HCT116 (cell line): Measurements from ENCODE around the gene MXD1. TPM values are rescaled to one million over a fixed set of nuclear protein-coding genes. Genes with fewer than 3 reads are reported as not detected.

Experiments used
- ATAC-seq: fragments of 200-7000 bp; cut with Tn5 transposase; 2 replicates; pipeline ENCODE4 v1.9.1; 2020; ENCODE audit warnings: mild to moderate bottlenecking, moderate library complexity
- BruUV-seq: library from RNA; stranded (reverse); fragments of 400-500 nt; replicated peaks from 2 replicates; lab custom pipeline; 2021; lab: Mats Ljungman, UMichigan
- CTCF ChIA-PET: fragments of 300-600 bp; sonication (Branson Sonifier 250); formaldehyde crosslinking; loops from one replicate; lab custom pipeline; 2021; ENCODE audit warnings: antibody characterized with exemption; lab: Charles Lee
- POLR2A ChIA-PET: fragments of 300-600, 350-600 bp; sonication (Branson Sonifier 250); formaldehyde crosslinking; loops from one replicate; lab custom pipeline; 2021; ENCODE audit warnings: antibody characterized with exemption; lab: Charles Lee
- RAD21 ChIA-PET, 2 experiments: fragments of 300-600 bp; sonication (Branson Sonifier 250); formaldehyde crosslinking; loops; one replicate each; lab custom pipeline; 2023; ENCODE audit warnings: low total read pairs in 2 of 2; ENCODE audit not compliant: uncharacterized antibody in 2 of 2, unreplicated experiment in 2 of 2, low non-redundant PET in 1 of 2; lab: Charles Lee
- DNase-seq: peaks from one replicate; pipeline ENCODE4 v3.0.0-alpha.2; 2010; ENCODE audit warnings: low read depth, low spot score
- H2AFZ ChIP-seq: fragments of 200-600 bp; shearing (Covaris generic), sonication (generic); 2 replicates; pipeline ENCODE4 v1.6.1; 2017; ENCODE audit warnings: low read depth, mixed run types, mixed read lengths, antibody characterized with exemption, low read length; ENCODE audit not compliant: poor library complexity, severe bottlenecking
- H3K27ac ChIP-seq: 2 replicates; pipeline ENCODE4 v1.5.1; 2012; ENCODE audit warnings: low read depth, low read length
- H3K27me3 ChIP-seq: fragments of 200-600 bp; sonication (generic); 2 replicates; pipeline ENCODE4 v1.6.1; 2016; ENCODE audit warnings: mixed run types, low read length, mixed read lengths; ENCODE audit not compliant: insufficient read depth
- H3K36me3 ChIP-seq, 2 experiments: fragments of 200-500 bp in 1 of 2; fragments of 200-600 bp in 1 of 2; sonication (Bioruptor generic) in 1 of 2; sonication (generic) in 1 of 2; 2 replicates each; pipeline versions ENCODE4 v1.5.1 to v1.6.1; 2014 to 2016; ENCODE audit warnings: low read length in 2 of 2, inconsistent platforms in 1 of 2, mixed read lengths in 1 of 2, mixed run types in 1 of 2; ENCODE audit not compliant: insufficient read depth in 2 of 2, control insufficient read depth in 1 of 2
- H3K4me1 ChIP-seq, 2 experiments: fragments of 200-600 bp in 1 of 2; sonication (generic) in 1 of 2; 2 replicates each; pipeline versions ENCODE4 v1.5.1 to v1.6.1; 2012 to 2017; ENCODE audit warnings: low read length in 2 of 2, inconsistent platforms in 1 of 2, mild to moderate bottlenecking in 1 of 2, mixed read lengths in 1 of 2, mixed run types in 1 of 2, moderate library complexity in 1 of 2; ENCODE audit not compliant: insufficient read depth in 2 of 2, control insufficient read depth in 1 of 2
- H3K4me2 ChIP-seq: fragments of 200-600 bp; sonication (generic); 2 replicates; pipeline ENCODE4 v1.6.1; 2017; ENCODE audit warnings: mixed run types, low read length, mixed read lengths
- H3K4me3 ChIP-seq, 2 experiments: fragments of 200-600 bp in 1 of 2; sonication (generic) in 1 of 2; replicated peaks in 1 of 2; 2 replicates each; pipeline ENCODE4 v1.5.1; 2011 to 2016; ENCODE audit warnings: low read length in 2 of 2, control low read depth in 1 of 2, low read depth in 1 of 2, mild to moderate bottlenecking in 1 of 2, mixed read lengths in 1 of 2, mixed run types in 1 of 2
- H3K79me2 ChIP-seq: fragments of 200-600 bp; sonication (generic); 2 replicates; pipeline ENCODE4 v1.6.1; 2017; ENCODE audit warnings: mild to moderate bottlenecking, mixed run types, low read length, moderate library complexity, mixed read lengths; ENCODE audit not compliant: insufficient read depth
- H3K9ac ChIP-seq: fragments of 200-600 bp; sonication (generic); 2 replicates; pipeline ENCODE4 v1.6.1; 2016; ENCODE audit warnings: low read length, mixed read lengths
- H3K9me2 ChIP-seq: fragments of 200-600 bp; sonication (generic), shearing (Covaris generic); 2 replicates; pipeline ENCODE4 v1.6.1; 2017; ENCODE audit warnings: mixed run types, mild to moderate bottlenecking, moderate library complexity; ENCODE audit not compliant: insufficient read depth
- H3K9me3 ChIP-seq, 2 experiments: fragments of 200-500 bp in 1 of 2; fragments of 200-600 bp in 1 of 2; sonication (Bioruptor generic) in 1 of 2; sonication (generic) in 1 of 2; 2 replicates each; pipeline ENCODE4 v1.6.1; 2014 to 2017; ENCODE audit warnings: low read length in 2 of 2, mixed read lengths in 2 of 2, inconsistent platforms in 1 of 2, low read depth in 1 of 2, mild to moderate bottlenecking in 1 of 2, mixed run types in 1 of 2, moderate library complexity in 1 of 2; ENCODE audit not compliant: control insufficient read depth in 1 of 2, insufficient read depth in 1 of 2
- H4K20me1 ChIP-seq: fragments of 200-600 bp; sonication (generic), shearing (Covaris generic); 2 replicates; pipeline ENCODE4 v1.6.1; 2017; ENCODE audit warnings: mixed run types, mild to moderate bottlenecking, moderate library complexity; ENCODE audit not compliant: insufficient read depth
- CEBPB ChIP-seq: IDR thresholded peaks from 2 replicates; pipeline ENCODE4 v1.6.1; 2012; ENCODE audit warnings: low read depth
- EGR1 ChIP-seq: IDR thresholded peaks from 2 replicates; pipeline ENCODE4 v1.6.1; 2012; ENCODE audit warnings: low read depth
- ELF1 ChIP-seq: IDR thresholded peaks from 2 replicates; pipeline ENCODE4 v1.6.1; 2012; ENCODE audit warnings: low read depth, borderline replicate concordance
- EZH2 ChIP-seq: fragments of 200-600 bp; sonication (generic); IDR thresholded peaks from 2 replicates; pipeline ENCODE4 v1.6.1; 2017; ENCODE audit warnings: antibody characterized with exemption, mixed run types
- EZH2phosphoT487 ChIP-seq: fragments of 200-600 bp; IDR thresholded peaks from 2 replicates; pipeline ENCODE4 v1.6.1; 2018; ENCODE audit warnings: antibody characterized with exemption, borderline replicate concordance
- JUND ChIP-seq: IDR thresholded peaks from 2 replicates; pipeline ENCODE4 v1.6.1; 2012
- POLR2A ChIP-seq: IDR thresholded peaks from 2 replicates; pipeline ENCODE4 v1.7.0; 2011; ENCODE audit warnings: borderline replicate concordance; ENCODE audit not compliant: insufficient read depth, insufficient read length; ENCODE audit errors: extremely low read depth
- POLR2AphosphoS5 ChIP-seq: IDR thresholded peaks from 2 replicates; pipeline ENCODE4 v1.6.1; 2011; ENCODE audit warnings: mild to moderate bottlenecking, low read depth, low read length, moderate library complexity
- SIN3A ChIP-seq: IDR thresholded peaks from 2 replicates; pipeline ENCODE4 v1.6.1; 2012; ENCODE audit warnings: low read depth
- SRF ChIP-seq: IDR thresholded peaks from 2 replicates; pipeline ENCODE4 v1.6.1; 2012; ENCODE audit warnings: low read depth
- TCF7L2 ChIP-seq: IDR thresholded peaks from 2 replicates; pipeline ENCODE4 v1.7.0; 2011; ENCODE audit warnings: borderline replicate concordance, inconsistent platforms; ENCODE audit not compliant: insufficient read depth, insufficient read length; ENCODE audit errors: extremely low read depth
- YY1 ChIP-seq: IDR thresholded peaks from 2 replicates; pipeline ENCODE4 v1.6.1; 2011; ENCODE audit warnings: low read length, low read depth, moderate library complexity, mild to moderate bottlenecking; ENCODE audit not compliant: insufficient replicate concordance; ENCODE audit errors: extremely low read depth
- ZFX ChIP-seq: fragments of 450-650 bp; IDR thresholded peaks from 2 replicates; pipeline ENCODE4 v1.6.1; 2017
- intact Hi-C: fragments of 100-400 bp; cut with micrococcal nuclease; formaldehyde crosslinking; loops from 2 replicates; pipeline ENCODE4 v1.10.0; 2022
- total RNA-seq: library from RNA; stranded (reverse); gene quantifications from one replicate; pipeline ENCODE4 v1.2.1, GENCODE V29; 2021; ENCODE audit not compliant: unreplicated experiment
- TF ChIP-seq, protein P1 (sequence below), 3 experiments: fragments of 200-600 bp in 1 of 3; sonication (generic) in 1 of 3; IDR thresholded peaks in 2 of 3; conservative IDR thresholded peaks in 1 of 3; 2 replicates each; pipeline ENCODE4 v1.5.1; 2012 to 2017; ENCODE audit warnings: low read depth in 2 of 3, low read length in 2 of 3, antibody characterized with exemption in 1 of 3, borderline replicate concordance in 1 of 3, control low read depth in 1 of 3, mild to moderate bottlenecking in 1 of 3, mixed read lengths in 1 of 3, mixed run types in 1 of 3, moderate library complexity in 1 of 3; ENCODE audit not compliant: insufficient read depth in 1 of 3
- TF ChIP-seq, protein P2 (sequence below): IDR thresholded peaks from 2 replicates; pipeline ENCODE4 v1.6.1; 2011; ENCODE audit warnings: mild to moderate bottlenecking, low read length, moderate library complexity; ENCODE audit not compliant: insufficient replicate concordance; ENCODE audit errors: extremely low read depth
- TF ChIP-seq, protein P3 (sequence below): IDR thresholded peaks from 2 replicates; pipeline ENCODE4 v1.6.1; 2012
- TF ChIP-seq, protein P4 (sequence below): IDR thresholded peaks from 2 replicates; pipeline ENCODE4 v1.6.1; 2012; ENCODE audit warnings: low read depth

The MXD1 gene
- total RNA-seq, 1 experiment from 2014 or later: 10.3 TPM

DNA sequence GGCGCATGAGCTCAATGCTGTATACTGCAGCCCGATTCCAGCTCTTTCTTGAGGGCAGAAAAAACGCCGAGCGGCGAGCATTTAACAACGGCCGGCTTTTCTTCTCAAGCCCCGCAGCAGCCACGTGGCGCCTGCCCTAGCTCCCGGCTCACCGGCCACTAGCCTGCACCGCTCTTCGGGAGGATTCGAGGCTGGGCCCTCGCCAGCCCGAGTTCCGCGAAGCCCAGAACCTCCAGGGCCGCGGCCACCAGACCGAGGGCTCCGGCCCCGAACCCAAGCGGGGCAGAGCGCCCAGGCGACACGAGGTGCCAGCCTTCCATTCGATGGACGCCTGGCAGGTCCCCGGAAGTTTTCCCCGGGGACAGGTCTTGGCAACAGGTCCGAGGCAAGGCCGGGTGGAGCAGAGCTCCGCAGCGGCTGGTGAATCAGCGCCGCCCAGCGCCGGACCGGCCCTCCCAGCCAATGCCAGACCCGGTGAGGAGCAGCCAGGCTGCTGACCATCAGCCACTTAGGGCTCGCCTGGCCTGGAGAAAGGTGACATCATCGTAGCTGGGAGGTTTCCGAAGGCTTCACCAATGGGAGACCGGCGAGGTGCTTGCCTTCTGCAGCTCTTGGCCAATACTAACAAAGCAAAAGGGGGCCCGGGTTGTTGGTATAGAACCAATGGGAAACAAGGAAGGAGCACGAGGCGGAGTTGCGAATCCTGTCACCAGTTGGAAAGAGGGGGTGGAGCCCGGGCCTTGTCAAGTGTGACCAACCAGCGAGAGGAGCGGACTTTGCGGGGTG is 552 bp upstream of the MXD1 start:
- Histone ChIP-seq H3K27ac (peak overlapping the region; percentile 81), H3K9me3 (no peaks in the 10 kb centered on the region), H3K36me3 (no peaks in the 10 kb centered on the region), H3K9ac (peak overlapping the region; percentile 88), H3K9me2 (no peaks in the 10 kb centered on the region), H3K4me1 (peaks cover 0 to 18% of the 10 kb centered on the region in 2 experiments; a peak in 3 of 4 replicates), H2AFZ (no peak overlapping the region), H3K79me2 (no peaks in the 10 kb centered on the region), H3K4me3 (peak overlapping the region; percentile 55 to 79), H3K4me2 (peak overlapping the region; percentile 89), H3K27me3 (no peaks in the 10 kb centered on the region), H4K20me1 (no peaks in the 10 kb centered on the region)
- CTCF ChIA-PET: interaction anchor here (0.5 to 6.0 kb wide), 14 partner anchors 154 to 730 kb away, joined by 3 to 78 read pairs (median 6); partner anchors contain the start of genes C2orf42, FAM136A and SNRPG
- DNase-seq (peak; percentile 100), ATAC-seq (peak; percentile 91)
- POLR2A ChIA-PET: interaction anchor here (0.8 to 3.1 kb wide), 31 partner anchors 9 to 415 kb away, joined by 3 to 32 read pairs (median 5); partner anchors contain the start of genes C2orf42, FAM136A, PCYOX1 and SNRPG
- RAD21 ChIA-PET: interaction anchor here (0.9 to 1.9 kb wide), 10 partner anchors 155 to 234 kb away, joined by 3 to 12 read pairs (median 5); no protein-coding TSS in a partner anchor
- intact Hi-C loops: loop anchor here (1.0 to 5.0 kb wide), 6 partner anchors 156 to 733 kb away; partner anchors contain the start of gene SNRPG
- BruUV-seq: TSS peak; percentile 95
- TF ChIP-seq JUND (peak; percentile 49), SIN3A (peak; percentile 82; the same call in 1 of the 2 replicates), ELF1 (no peak; the same call in 1 of the 2 replicates), EGR1 (peak; percentile 48; the same call in 1 of the 2 replicates), ZFX (peak; percentile 68; the same call in 1 of the 2 replicates), YY1 (no peak), SRF (no peak; the same call in 1 of the 2 replicates), CEBPB (no peak), TCF7L2 (no peak), EZH2 (no peak), POLR2A (no peak), EZH2phosphoT487 (no peak), POLR2AphosphoS5 (peak; percentile 84)
- TF ChIP-seq, protein P1, sequence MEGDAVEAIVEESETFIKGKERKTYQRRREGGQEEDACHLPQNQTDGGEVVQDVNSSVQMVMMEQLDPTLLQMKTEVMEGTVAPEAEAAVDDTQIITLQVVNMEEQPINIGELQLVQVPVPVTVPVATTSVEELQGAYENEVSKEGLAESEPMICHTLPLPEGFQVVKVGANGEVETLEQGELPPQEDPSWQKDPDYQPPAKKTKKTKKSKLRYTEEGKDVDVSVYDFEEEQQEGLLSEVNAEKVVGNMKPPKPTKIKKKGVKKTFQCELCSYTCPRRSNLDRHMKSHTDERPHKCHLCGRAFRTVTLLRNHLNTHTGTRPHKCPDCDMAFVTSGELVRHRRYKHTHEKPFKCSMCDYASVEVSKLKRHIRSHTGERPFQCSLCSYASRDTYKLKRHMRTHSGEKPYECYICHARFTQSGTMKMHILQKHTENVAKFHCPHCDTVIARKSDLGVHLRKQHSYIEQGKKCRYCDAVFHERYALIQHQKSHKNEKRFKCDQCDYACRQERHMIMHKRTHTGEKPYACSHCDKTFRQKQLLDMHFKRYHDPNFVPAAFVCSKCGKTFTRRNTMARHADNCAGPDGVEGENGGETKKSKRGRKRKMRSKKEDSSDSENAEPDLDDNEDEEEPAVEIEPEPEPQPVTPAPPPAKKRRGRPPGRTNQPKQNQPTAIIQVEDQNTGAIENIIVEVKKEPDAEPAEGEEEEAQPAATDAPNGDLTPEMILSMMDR (IDR thresholded peaks at IDR 0.05 in 2 of 3, conservative IDR thresholded peaks at IDR 0.05 in 1 of 3; ENCODE audit: borderline replicate concordance in 1 of 3, insufficient read depth in 1 of 3, low read depth in 2 of 3, low read length in 2 of 3): peak in 1 of 3 experiments; percentile 22; a peak in 1 of 6 replicates
- TF ChIP-seq, protein P2, sequence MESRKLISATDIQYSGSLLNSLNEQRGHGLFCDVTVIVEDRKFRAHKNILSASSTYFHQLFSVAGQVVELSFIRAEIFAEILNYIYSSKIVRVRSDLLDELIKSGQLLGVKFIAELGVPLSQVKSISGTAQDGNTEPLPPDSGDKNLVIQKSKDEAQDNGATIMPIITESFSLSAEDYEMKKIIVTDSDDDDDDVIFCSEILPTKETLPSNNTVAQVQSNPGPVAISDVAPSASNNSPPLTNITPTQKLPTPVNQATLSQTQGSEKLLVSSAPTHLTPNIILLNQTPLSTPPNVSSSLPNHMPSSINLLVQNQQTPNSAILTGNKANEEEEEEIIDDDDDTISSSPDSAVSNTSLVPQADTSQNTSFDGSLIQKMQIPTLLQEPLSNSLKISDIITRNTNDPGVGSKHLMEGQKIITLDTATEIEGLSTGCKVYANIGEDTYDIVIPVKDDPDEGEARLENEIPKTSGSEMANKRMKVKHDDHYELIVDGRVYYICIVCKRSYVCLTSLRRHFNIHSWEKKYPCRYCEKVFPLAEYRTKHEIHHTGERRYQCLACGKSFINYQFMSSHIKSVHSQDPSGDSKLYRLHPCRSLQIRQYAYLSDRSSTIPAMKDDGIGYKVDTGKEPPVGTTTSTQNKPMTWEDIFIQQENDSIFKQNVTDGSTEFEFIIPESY: no peak
- TF ChIP-seq, protein P3, sequence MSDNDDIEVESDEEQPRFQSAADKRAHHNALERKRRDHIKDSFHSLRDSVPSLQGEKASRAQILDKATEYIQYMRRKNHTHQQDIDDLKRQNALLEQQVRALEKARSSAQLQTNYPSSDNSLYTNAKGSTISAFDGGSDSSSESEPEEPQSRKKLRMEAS: peak; percentile 92
- TF ChIP-seq, protein P4, sequence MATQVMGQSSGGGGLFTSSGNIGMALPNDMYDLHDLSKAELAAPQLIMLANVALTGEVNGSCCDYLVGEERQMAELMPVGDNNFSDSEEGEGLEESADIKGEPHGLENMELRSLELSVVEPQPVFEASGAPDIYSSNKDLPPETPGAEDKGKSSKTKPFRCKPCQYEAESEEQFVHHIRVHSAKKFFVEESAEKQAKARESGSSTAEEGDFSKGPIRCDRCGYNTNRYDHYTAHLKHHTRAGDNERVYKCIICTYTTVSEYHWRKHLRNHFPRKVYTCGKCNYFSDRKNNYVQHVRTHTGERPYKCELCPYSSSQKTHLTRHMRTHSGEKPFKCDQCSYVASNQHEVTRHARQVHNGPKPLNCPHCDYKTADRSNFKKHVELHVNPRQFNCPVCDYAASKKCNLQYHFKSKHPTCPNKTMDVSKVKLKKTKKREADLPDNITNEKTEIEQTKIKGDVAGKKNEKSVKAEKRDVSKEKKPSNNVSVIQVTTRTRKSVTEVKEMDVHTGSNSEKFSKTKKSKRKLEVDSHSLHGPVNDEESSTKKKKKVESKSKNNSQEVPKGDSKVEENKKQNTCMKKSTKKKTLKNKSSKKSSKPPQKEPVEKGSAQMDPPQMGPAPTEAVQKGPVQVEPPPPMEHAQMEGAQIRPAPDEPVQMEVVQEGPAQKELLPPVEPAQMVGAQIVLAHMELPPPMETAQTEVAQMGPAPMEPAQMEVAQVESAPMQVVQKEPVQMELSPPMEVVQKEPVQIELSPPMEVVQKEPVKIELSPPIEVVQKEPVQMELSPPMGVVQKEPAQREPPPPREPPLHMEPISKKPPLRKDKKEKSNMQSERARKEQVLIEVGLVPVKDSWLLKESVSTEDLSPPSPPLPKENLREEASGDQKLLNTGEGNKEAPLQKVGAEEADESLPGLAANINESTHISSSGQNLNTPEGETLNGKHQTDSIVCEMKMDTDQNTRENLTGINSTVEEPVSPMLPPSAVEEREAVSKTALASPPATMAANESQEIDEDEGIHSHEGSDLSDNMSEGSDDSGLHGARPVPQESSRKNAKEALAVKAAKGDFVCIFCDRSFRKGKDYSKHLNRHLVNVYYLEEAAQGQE: no peak
